Omental fat pad (tissue), 4 donors: ENCODE measurements around the gene DIP2C. TPM values are rescaled to one million over a fixed set of nuclear protein-coding genes. Genes with fewer than 3 reads are reported as not detected.

Source experiments
- ATAC-seq: fragments of 150-250 bp; one replicate; pipeline ENCODE4 v1.9.1; 2016; ENCODE audit warnings: mild to moderate bottlenecking, moderate library complexity; ENCODE audit not compliant: low FRiP score
- DNase-seq: peaks from one replicate; pipeline ENCODE4 v3.0.0-alpha.2; 2019; ENCODE audit warnings: low spot score
- total RNA-seq, 4 donors: library from RNA; depleted of rRNA; stranded (reverse); fragments of >200 nt; gene quantifications; one replicate each; pipeline ENCODE4 v1.1.0, GENCODE V29; 2016
- TF ChIP-seq, protein P1 (sequence below), 3 donors: fragments of 450-650 bp; IDR thresholded peaks; one replicate each; pipeline ENCODE4 v1.5.1; 2016 to 2017; ENCODE audit warnings: antibody characterized with exemption in 3 of 3, mild to moderate bottlenecking in 3 of 3, moderate library complexity in 2 of 3

The DIP2C gene
- total RNA-seq, 4 donors from 2014 or later: 19.7 to 56.5 (median 31.1) TPM

DNA sequence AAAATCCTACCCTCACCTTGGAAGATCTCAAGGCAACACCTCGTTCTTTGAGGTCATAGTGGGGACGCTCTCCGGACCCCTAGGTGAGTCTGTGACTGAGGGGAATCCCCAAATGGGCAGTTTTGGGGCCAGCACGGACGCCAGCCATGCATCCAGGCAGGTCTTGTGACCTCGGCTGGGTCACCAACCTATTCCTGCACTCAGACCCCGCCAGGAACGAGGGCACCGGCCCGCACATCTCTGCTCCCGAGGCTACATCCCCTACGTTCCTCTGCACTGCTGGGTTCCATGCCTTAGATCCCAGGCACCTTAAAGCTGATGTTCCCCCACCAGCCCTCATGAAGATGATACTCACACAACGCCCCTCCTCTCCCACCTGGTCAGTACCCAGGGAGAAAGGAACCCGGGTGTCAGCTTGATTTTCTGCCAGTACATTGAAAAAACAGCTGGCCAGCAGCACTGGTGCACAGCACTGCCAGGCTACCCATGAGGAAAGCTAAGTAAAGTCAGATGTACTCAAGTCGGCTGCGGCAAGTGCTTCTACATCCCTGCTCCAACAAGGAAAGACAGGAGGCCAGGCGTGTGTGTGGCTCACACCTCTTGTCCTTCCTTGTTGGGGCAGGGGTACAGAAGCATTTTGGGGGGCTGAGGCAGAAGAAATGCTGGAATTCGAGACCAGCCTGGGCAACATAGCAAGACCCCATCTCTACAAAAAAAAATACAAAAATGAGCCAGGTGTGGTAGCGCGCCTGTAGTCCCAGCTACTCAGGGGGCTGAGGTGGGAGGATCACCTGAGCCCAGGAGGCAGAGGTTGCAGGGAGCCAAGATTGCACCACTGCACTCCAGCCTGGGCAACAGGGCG is 48.1 kb downstream of the DIP2C start:
- TF ChIP-seq, protein P1, sequence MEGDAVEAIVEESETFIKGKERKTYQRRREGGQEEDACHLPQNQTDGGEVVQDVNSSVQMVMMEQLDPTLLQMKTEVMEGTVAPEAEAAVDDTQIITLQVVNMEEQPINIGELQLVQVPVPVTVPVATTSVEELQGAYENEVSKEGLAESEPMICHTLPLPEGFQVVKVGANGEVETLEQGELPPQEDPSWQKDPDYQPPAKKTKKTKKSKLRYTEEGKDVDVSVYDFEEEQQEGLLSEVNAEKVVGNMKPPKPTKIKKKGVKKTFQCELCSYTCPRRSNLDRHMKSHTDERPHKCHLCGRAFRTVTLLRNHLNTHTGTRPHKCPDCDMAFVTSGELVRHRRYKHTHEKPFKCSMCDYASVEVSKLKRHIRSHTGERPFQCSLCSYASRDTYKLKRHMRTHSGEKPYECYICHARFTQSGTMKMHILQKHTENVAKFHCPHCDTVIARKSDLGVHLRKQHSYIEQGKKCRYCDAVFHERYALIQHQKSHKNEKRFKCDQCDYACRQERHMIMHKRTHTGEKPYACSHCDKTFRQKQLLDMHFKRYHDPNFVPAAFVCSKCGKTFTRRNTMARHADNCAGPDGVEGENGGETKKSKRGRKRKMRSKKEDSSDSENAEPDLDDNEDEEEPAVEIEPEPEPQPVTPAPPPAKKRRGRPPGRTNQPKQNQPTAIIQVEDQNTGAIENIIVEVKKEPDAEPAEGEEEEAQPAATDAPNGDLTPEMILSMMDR (IDR thresholded peaks at IDR 0.05): no peak
- DNase-seq (no peak), ATAC-seq (no peak)

DNA sequence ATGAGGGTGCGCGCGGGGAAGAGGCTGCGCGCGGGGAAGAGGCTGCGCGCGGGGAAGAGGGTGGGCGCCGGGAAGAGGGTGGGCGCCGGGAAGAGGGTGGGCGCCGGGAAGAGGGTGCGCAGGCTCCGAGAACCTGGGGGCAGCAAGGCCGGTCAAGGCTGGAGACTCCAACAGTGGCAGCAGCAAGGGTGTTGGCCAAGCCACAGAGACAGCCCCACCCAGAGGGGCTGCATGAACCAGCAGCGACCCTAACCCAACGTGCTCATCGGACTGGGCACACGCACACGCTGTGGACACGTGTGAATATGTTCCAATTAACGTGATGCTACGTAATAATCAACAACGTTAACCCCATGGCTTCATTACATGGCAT is 48.8 kb downstream of the DIP2C start:
- no peak for DNase-seq
- TF ChIP-seq, protein P1 (IDR thresholded peaks at IDR 0.05): no peak
- ATAC-seq: no peak

DNA sequence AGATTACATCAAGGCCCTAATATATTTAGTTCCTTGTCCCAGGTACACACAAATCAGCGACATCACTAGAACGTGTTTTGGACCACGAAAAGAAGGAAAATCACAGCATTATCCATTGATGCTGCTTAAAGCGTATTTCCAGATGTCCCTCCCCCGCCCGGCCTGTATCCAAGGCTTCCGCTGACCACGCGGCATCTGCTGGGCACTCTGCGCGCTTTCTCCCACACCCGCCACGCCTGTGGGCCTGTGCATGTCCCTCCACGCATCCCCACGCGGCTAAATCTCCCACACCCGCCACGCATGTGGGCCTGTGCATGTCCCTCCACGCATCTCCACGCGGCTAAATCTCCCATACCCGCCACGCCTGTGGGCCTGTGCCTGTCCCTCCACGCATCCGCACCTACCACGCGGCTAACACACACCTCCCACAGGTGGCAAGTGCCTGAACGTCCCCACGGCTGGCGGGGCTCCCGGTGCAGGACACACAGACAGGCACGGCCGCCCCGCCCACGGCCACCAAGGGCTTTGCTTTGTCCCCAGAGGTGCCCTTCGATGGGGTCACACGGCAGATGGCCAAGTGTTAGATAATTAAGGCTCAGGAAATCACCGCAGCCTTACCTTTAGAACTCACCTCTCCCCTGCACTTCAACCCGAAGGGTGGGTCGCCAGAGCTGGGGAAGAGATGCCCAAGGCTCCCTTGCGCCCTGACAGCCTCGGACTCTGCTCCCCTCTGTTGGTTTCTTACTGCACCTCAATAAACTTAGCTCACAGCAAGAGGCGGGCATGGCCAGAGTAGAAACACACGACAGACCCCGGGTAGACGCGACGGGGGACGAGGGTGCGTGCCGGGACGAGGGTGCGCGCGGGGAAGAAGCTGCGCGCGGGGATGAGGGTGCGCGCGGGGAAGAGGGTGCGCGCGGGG is 49.5 kb downstream of the DIP2C start:
- ATAC-seq: no peak
- TF ChIP-seq, protein P1 (IDR thresholded peaks at IDR 0.05): no peak
- DNase-seq: no peak

- TF ChIP-seq, protein P1 (IDR thresholded peaks at IDR 0.05): no peak
- no peak for ATAC-seq
- DNase-seq: no peak
These were observed 50.3 kb downstream of the DIP2C start for GRCh38 chr10:639001-639750.

GRCh38 chr10:637771-638195 is 51.7 kb downstream of the DIP2C start:
- ATAC-seq: no peak
- TF ChIP-seq, protein P1 (IDR thresholded peaks at IDR 0.05): no peak
- no peak for DNase-seq

DNA sequence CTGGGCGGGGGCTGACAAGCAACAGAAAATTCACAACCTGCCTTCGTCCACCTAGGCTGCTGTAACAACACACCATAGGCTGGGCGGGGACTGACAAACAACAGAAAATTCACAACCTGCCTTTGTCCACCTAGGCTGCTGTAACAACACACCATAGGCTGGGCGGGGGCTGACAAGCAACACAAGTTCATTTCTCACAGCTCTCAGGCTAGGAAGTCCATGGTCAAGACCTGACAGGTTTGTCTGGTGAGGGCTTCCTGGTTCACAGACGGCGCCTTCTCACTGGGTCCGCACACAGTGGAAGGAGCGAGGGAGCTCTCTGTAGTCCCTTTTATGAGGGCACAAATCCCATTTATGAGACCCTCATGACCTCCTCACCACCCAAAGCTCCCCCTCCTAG is 52.2 kb downstream of the DIP2C start:
- ATAC-seq (no peak), DNase-seq (no peak)
- TF ChIP-seq, protein P1 (IDR thresholded peaks at IDR 0.05): no peak
